Measurements from ENCODE around the gene ANKRA2. TPM values are rescaled to one million over a fixed set of nuclear protein-coding genes. Genes with fewer than 3 reads are reported as not detected.

Gene ANKRA2
- 18.5 and 19.7 TPM in 2 replicates for total RNA-seq

- peaks cover 29% of the 10 kb centered on the region for H3K36me3 Mint-ChIP-seq (ENCODE audit: low read depth)
- peaks cover 33% of the 10 kb centered on the region for H3K4me1 Mint-ChIP-seq
- peak within 1 kb of the TSS; percentile 100 for H3K4me3 Mint-ChIP-seq
- peaks cover 2% of the 10 kb centered on the region for H3K27me3 Mint-ChIP-seq
- no peaks in the 10 kb centered on the region for H3K9me3 Mint-ChIP-seq
- H3K27ac Mint-ChIP-seq, result peak within 1 kb of the TSS; percentile 100
- peak; percentile 100 for DNase-seq
- intact Hi-C loops (cut with micrococcal nuclease), result loop anchor here (1.0 to 10.0 kb wide), 8 partner anchors 46 to 1979 kb away; partner anchors contain the start of genes ANKRD31, BTF3, ENC1 and GFM2
Measured at GRCh38 chr5:73565139-73565968, at the start of gene ANKRA2, which contains the start of gene UTP15. ANKRA2 (minus strand) TSS chr5:73565639; CDS start chr5:73562881, 2,758 bp downstream. UTP15 (plus strand) TSS chr5:73565743; CDS start chr5:73567345, 1,602 bp downstream.

- H3K36me3 Mint-ChIP-seq (ENCODE audit: low read depth), result no peaks in the 10 kb centered on the region
- no peaks in the 10 kb centered on the region for H3K9me3 Mint-ChIP-seq
- no peak overlapping the region for H3K27ac Mint-ChIP-seq
- no peak for DNase-seq
- intact Hi-C loops (cut with micrococcal nuclease), result no loop called here
- no peak overlapping the region for H3K4me3 Mint-ChIP-seq
- H3K4me1 Mint-ChIP-seq, result no peaks in the 10 kb centered on the region
- peaks cover 16% of the 10 kb centered on the region for H3K27me3 Mint-ChIP-seq
Measured at GRCh38 chr5:73615085-73615484, 49.6 kb upstream of the ANKRA2 start.

DNA sequence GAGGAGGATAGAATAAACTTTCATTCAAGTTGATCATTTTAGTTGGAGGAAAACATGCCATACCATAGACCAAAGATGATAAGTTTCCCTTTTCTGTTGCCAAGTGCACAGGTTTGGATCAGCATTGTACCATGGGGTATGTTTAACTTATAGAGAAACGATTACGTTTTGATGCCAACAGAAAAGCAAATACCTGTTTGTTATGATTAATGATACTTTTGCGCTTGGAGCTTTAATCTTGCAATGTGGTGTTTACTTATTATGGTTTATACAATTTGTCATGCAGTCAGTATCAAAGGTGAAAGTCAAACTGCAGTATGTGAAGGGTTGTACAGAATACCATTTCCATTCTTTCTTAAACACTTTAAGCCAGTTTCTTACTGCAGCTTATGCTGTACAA, 47.4 kb upstream of the ANKRA2 start:
- no peaks in the 10 kb centered on the region for H3K9me3 Mint-ChIP-seq
- H3K4me1 Mint-ChIP-seq, result no peaks in the 10 kb centered on the region
- H3K4me3 Mint-ChIP-seq, result no peak overlapping the region
- no peaks in the 10 kb centered on the region for H3K36me3 Mint-ChIP-seq (ENCODE audit: low read depth)
- no peak for DNase-seq
- intact Hi-C loops (cut with micrococcal nuclease), result no loop called here
- peaks cover 10% of the 10 kb centered on the region for H3K27me3 Mint-ChIP-seq
- H3K27ac Mint-ChIP-seq, result no peak overlapping the region

DNA sequence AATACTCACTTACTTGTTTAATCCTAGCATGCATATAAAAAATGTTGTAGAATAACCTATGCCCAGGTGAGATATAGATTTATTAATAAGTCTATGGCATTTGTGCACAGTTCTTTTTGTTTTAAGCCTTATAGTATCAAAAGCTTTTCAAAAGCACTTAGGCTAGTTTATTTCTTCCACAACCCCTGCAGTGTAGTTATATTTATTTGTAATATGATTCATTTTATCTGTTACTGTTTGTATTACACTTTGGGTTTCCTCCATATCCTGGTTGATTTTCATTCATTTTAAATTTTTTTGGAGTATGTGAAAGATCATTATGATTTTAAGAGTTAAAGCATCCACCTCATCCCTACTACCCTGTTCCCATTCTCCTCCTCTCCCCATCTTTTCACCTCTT, 41.8 kb upstream of the ANKRA2 start:
- DNase-seq, result no peak
- H3K27me3 Mint-ChIP-seq, result peaks cover 20% of the 10 kb centered on the region
- intact Hi-C loops (cut with micrococcal nuclease), result no loop called here
- no peaks in the 10 kb centered on the region for H3K36me3 Mint-ChIP-seq (ENCODE audit: low read depth)
- H3K9me3 Mint-ChIP-seq, result no peaks in the 10 kb centered on the region
- no peak overlapping the region for H3K27ac Mint-ChIP-seq
- H3K4me3 Mint-ChIP-seq, result no peak overlapping the region
- no peaks in the 10 kb centered on the region for H3K4me1 Mint-ChIP-seq

DNA sequence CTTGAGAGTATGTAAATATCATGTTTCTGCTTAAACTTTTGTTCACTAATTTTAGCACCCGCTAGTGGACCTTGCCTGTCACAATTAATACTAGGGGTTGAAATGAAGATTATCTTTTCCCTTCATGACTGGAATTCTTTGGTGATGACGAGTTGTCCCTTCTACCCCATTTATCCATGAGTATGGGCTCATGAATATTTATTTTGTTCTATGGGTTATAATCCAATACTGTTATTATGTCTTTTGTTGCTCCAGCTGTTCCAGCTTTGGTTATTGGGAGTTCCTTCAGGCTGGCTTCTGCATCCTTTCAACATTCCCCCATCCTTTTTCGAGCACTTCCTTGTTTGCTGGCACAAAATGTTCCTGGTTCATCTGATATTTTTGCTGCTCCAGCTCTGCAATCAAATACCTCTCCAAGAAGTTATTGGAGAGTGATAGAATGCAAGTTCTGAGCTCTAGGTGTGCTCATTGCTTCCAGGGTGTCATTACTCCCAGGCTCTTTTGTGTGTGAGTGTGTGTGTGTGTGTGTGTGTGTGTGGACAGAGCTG, 40.8 kb upstream of the ANKRA2 start:
- H3K4me1 Mint-ChIP-seq, result no peaks in the 10 kb centered on the region
- H3K4me3 Mint-ChIP-seq, result no peak overlapping the region
- peaks cover 4% of the 10 kb centered on the region for H3K9me3 Mint-ChIP-seq
- H3K27ac Mint-ChIP-seq, result no peak overlapping the region
- H3K36me3 Mint-ChIP-seq (ENCODE audit: low read depth), result no peaks in the 10 kb centered on the region
- no peak for DNase-seq
- intact Hi-C loops (cut with micrococcal nuclease), result no loop called here
- H3K27me3 Mint-ChIP-seq, result peaks cover 21% of the 10 kb centered on the region

GRCh38 chr5:73605223-73606087, 40.0 kb upstream of the ANKRA2 start:
- H3K9me3 Mint-ChIP-seq, result peaks cover 4% of the 10 kb centered on the region
- intact Hi-C loops (cut with micrococcal nuclease), result no loop called here
- no peaks in the 10 kb centered on the region for H3K4me1 Mint-ChIP-seq
- DNase-seq, result no peak
- no peak overlapping the region for H3K27ac Mint-ChIP-seq
- H3K36me3 Mint-ChIP-seq (ENCODE audit: low read depth), result no peaks in the 10 kb centered on the region
- H3K4me3 Mint-ChIP-seq, result no peak overlapping the region
- peaks cover 25% of the 10 kb centered on the region for H3K27me3 Mint-ChIP-seq

DNA sequence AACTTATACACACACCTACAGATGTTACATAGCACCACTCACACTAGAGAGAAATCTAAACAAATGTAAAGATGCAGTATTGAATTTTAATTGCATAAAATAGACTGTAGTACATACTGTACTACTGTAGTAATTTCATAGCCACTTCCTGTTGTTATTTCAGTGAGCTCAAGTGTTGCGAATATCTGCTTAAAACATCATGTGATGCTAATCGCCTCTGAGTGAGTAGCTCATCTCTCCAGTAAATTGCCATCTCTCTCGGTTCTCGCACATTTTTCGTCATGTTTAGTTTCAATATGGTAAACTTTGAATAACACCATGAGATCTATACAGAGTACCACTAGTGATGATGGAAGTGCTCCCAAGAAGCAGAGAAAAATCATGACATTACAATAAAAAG, 38.6 kb upstream of the ANKRA2 start:
- no peak for DNase-seq
- intact Hi-C loops (cut with micrococcal nuclease), result no loop called here
- H3K27ac Mint-ChIP-seq, result no peak overlapping the region
- H3K9me3 Mint-ChIP-seq, result peaks cover 4% of the 10 kb centered on the region
- peaks cover 25% of the 10 kb centered on the region for H3K27me3 Mint-ChIP-seq
- H3K4me1 Mint-ChIP-seq, result no peaks in the 10 kb centered on the region
- H3K4me3 Mint-ChIP-seq, result no peak overlapping the region
- H3K36me3 Mint-ChIP-seq (ENCODE audit: low read depth), result no peaks in the 10 kb centered on the region

GRCh38 chr5:73599380-73599779, 33.9 kb upstream of the ANKRA2 start:
- Mint-ChIP-seq H3K4me1 (no peaks in the 10 kb centered on the region), H3K9me3 (peaks cover 4% of the 10 kb centered on the region), H3K4me3 (no peak overlapping the region), H3K27ac (no peak overlapping the region), H3K36me3 (ENCODE audit: low read depth) (no peaks in the 10 kb centered on the region), H3K27me3 (peaks cover 18% of the 10 kb centered on the region)
- DNase-seq, result no peak
- intact Hi-C loops (cut with micrococcal nuclease), result no loop called here

- peak; percentile 65 for DNase-seq
- H3K9me3 Mint-ChIP-seq, result peaks cover 3% of the 10 kb centered on the region
- H3K27ac Mint-ChIP-seq, result no peak overlapping the region
- H3K27me3 Mint-ChIP-seq, result peaks cover 19% of the 10 kb centered on the region
- H3K4me1 Mint-ChIP-seq, result no peaks in the 10 kb centered on the region
- intact Hi-C loops (cut with micrococcal nuclease), result no loop called here
- H3K36me3 Mint-ChIP-seq (ENCODE audit: low read depth), result no peaks in the 10 kb centered on the region
- H3K4me3 Mint-ChIP-seq, result no peak overlapping the region
Measured at GRCh38 chr5:73596705-73597328, 31.4 kb upstream of the ANKRA2 start.

DNA sequence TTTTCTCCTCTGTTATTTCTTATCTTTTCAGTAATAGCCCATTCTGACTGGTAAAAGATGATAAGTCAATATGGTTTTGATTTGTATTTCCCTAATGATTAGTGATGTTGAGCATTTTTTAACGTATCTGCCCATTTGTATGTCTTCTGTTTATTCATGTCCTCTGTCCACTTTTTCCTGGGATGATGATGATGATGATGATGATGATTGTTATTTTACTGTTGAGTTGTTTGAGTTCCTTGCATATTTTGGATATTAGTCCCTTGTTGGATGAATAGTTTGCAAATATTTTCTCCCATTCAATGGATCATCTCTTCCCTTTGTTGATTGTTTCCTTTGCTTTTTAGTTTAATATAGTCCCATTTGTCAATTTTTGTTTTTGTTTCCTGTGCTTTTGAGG, 27.1 kb upstream of the ANKRA2 start:
- Mint-ChIP-seq H3K9me3 (no peaks in the 10 kb centered on the region), H3K36me3 (ENCODE audit: low read depth) (no peaks in the 10 kb centered on the region), H3K27me3 (peaks cover 8% of the 10 kb centered on the region), H3K27ac (no peak overlapping the region), H3K4me3 (no peak overlapping the region), H3K4me1 (no peaks in the 10 kb centered on the region)
- no peak for DNase-seq
- intact Hi-C loops (cut with micrococcal nuclease), result no loop called here

- H3K4me3 Mint-ChIP-seq, result no peak overlapping the region
- intact Hi-C loops (cut with micrococcal nuclease), result loop anchor here (1.0 to 2.0 kb wide), 2 partner anchors 200 to 1057 kb away; no protein-coding TSS in a partner anchor
- no peaks in the 10 kb centered on the region for H3K36me3 Mint-ChIP-seq (ENCODE audit: low read depth)
- H3K27me3 Mint-ChIP-seq, result peaks cover 8% of the 10 kb centered on the region
- no peaks in the 10 kb centered on the region for H3K9me3 Mint-ChIP-seq
- DNase-seq, result no peak
- no peaks in the 10 kb centered on the region for H3K4me1 Mint-ChIP-seq
- H3K27ac Mint-ChIP-seq, result no peak overlapping the region
Measured at GRCh38 chr5:73591698-73592501, 26.5 kb upstream of the ANKRA2 start.

DNA sequence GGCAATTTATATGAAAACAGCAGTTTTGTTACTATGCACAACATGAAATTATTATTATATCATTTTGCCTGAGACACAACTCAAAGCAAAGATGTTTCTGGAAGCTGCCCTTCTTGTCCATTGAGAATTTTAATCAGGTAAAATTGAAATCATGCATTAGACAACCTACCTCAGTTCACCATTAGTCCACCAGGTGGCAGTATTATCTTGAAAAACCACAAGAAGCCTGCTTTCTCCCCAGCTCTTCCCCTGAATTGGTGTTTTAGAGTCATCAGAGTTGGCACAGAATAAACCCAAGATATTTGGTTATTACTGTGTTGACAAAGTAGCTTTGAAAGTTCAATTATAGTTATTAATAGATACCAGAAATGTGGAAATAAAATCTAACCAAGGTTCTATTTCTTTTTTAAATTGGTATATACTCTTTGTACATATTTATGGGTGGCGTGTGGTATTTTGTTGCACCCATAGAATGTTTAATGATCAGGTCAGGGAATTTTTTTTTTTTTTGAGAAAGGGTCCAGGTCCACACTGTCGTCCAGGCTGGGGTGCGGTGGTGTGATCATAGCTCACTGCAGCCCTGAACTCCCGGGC, 25.8 kb upstream of the ANKRA2 start:
- Mint-ChIP-seq H3K4me3 (no peak overlapping the region), H3K27ac (no peak overlapping the region), H3K27me3 (peaks cover 5% of the 10 kb centered on the region), H3K36me3 (ENCODE audit: low read depth) (no peaks in the 10 kb centered on the region), H3K4me1 (no peaks in the 10 kb centered on the region), H3K9me3 (no peaks in the 10 kb centered on the region)
- intact Hi-C loops (cut with micrococcal nuclease), result loop anchor here (1.0 to 2.0 kb wide), 2 partner anchors 201 to 1058 kb away; no protein-coding TSS in a partner anchor
- peak; percentile 88 for DNase-seq
